Stimulated activated naive CD4-positive, alpha-beta T cell treated with Interleukin-2 at 50 U/mL for 16 hours (primary cell): ENCODE measurements around the gene ALDH3A2.
A peak's percentile ranks its signal among the peaks of the same experiment; 100 is the strongest.

Experiments
- DNase-seq: peaks from one replicate; lab custom pipeline; 2025; lab: John Stamatoyannopoulos, UW

The ALDH3A2 gene

GRCh38 chr17:19648475-19649273 lies at the start of gene ALDH3A2:
Gene ALDH3A2, plus strand, starts transcription at chr17:19648751. Its CDS starts 221 bp downstream, at chr17:19648972.
- DNase-seq: peak; percentile 95

GRCh38 chr17:19610311-19610710 lies 38.2 kb upstream of the ALDH3A2 start:
- DNase-seq: no peak

- no peak for DNase-seq
Measured at GRCh38 chr17:19610879-19611278, 37.7 kb upstream of the ALDH3A2 start.

- no peak for DNase-seq
Measured at GRCh38 chr17:19613979-19614378, 34.6 kb upstream of the ALDH3A2 start.

GRCh38 chr17:19614900-19615299 lies 33.7 kb upstream of the ALDH3A2 start:
- no peak for DNase-seq

- no peak for DNase-seq
Measured at GRCh38 chr17:19618015-19618414, 30.5 kb upstream of the ALDH3A2 start.

- no peak for DNase-seq
Measured at GRCh38 chr17:19619705-19620325, 28.7 kb upstream of the ALDH3A2 start.

- no peak for DNase-seq
Measured at GRCh38 chr17:19621697-19622096, 26.9 kb upstream of the ALDH3A2 start.

GRCh38 chr17:19626079-19626478 lies 22.5 kb upstream of the ALDH3A2 start:
- no peak for DNase-seq

- no peak for DNase-seq
Measured at GRCh38 chr17:19629449-19629848, 19.1 kb upstream of the ALDH3A2 start.

- DNase-seq: no peak
Measured at GRCh38 chr17:19630035-19630434, 18.5 kb upstream of the ALDH3A2 start.

- DNase-seq: no peak
Measured at GRCh38 chr17:19630661-19631060, 17.9 kb upstream of the ALDH3A2 start.

- no peak for DNase-seq
Measured at GRCh38 chr17:19631905-19632304, 16.6 kb upstream of the ALDH3A2 start.

- no peak for DNase-seq
Measured at GRCh38 chr17:19641687-19642372, 6.7 kb upstream of the ALDH3A2 start.

GRCh38 chr17:19642373-19642893 lies 6.1 kb upstream of the ALDH3A2 start:
- no peak for DNase-seq

GRCh38 chr17:19644493-19645210 lies 3.9 kb upstream of the ALDH3A2 start:
- no peak for DNase-seq

- DNase-seq: peak; percentile 20
Measured at GRCh38 chr17:19645734-19646201, 2.8 kb upstream of the ALDH3A2 start.

- DNase-seq: no peak
Measured at GRCh38 chr17:19646788-19647696, 1.5 kb upstream of the ALDH3A2 start.

GRCh38 chr17:19647697-19648474 lies 665 bp upstream of the ALDH3A2 start:
- no peak for DNase-seq

- DNase-seq: no peak
Measured at GRCh38 chr17:19649274-19649541, 657 bp downstream of the ALDH3A2 start.
